ENCODE data around the gene TAS1R1.

- TF ChIP-seq CTCF (optimal IDR thresholded peaks at IDR 0.05 in 1 of 3, IDR thresholded peaks at IDR 0.05 in 1 of 3, conservative IDR thresholded peaks at IDR 0.05 in 1 of 3; ENCODE audit: extremely low read depth in 1 of 3, insufficient read depth in 2 of 3, low read length in 3 of 3) (no peak), EZH2 (IDR thresholded peaks at IDR 0.05; ENCODE audit: low read length) (no peak)
Observed at GRCh38 chr1:6580593-6581409, 25.7 kb downstream of the TAS1R1 start.
